ENCODE results near the gene SPEF1.

Gene SPEF1

DNA sequence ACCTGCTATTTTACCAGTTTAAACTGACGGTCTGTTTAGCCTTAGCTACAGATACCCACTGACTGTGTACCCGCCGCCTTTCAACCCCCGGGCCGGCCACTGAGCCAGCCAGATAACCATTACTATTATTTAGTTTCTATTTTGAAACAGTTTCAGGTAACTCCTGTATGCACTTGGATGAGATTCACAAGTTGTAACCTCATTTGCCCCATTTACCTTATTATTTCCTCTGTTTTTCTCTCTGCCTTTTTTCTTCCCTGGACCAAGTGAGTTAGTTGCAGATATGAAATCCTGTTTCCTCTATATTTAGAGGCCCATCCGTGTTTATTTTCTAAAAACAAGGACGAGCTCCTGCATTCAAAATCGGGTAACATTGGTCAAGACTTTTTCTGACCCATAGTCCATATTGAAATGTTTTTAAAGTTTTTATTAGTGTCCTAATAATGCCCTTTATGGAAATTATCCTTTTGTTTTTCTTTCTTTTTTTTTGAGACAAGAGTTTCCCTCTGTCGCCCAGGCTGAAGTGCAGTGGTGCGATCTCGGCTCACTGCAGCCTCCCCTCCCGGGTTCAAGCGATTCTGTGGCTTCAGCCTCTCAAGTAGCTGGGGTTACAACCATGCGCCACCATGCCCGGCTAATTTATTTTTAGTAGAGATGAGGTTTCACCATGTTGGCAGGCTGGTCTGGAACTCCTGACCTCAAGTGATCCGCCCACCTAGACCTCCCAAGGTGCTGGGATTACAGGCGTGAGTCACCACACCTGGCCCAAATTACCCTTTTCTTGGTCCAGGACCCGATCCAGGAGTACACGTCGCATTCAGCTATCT is 39.9 kb upstream of the SPEF1 start:
- Histone ChIP-seq H3K27ac (ENCODE audit: low read depth, low read length, poor library complexity, severe bottlenecking) (peak overlapping the region; percentile 76), H3F3A (ENCODE audit: insufficient read depth, low read length) (no peaks in the 10 kb centered on the region), H4K20me1 (ENCODE audit: insufficient read depth, low read length) (no peaks in the 10 kb centered on the region), H3K4me1 (ENCODE audit: insufficient read depth, low read length, severe bottlenecking) (peaks cover 27% of the 10 kb centered on the region), H2AFZ (ENCODE audit: low read length) (no peak overlapping the region), H3K9me3 (ENCODE audit: low read length) (no peaks in the 10 kb centered on the region), H3K4me2 (ENCODE audit: low read length) (peak overlapping the region; percentile 59), H3K9ac (ENCODE audit: low read length) (peak overlapping the region; percentile 72), H3K4me3 (ENCODE audit: low read depth, low read length, poor library complexity, severe bottlenecking) (peak overlapping the region; percentile 62), H3K36me3 (ENCODE audit: insufficient read depth, low read length) (peaks cover 22% of the 10 kb centered on the region; the same call in 1 of the 2 replicates), H3K27me3 (ENCODE audit: insufficient read depth, low read length) (no peaks in the 10 kb centered on the region), H3K9me2 (ENCODE audit: low read depth, low read length) (no peaks in the 10 kb centered on the region), H3K79me2 (ENCODE audit: insufficient read depth, low read length) (no peaks in the 10 kb centered on the region)
- no peak for TF ChIP-seq EZH2 (IDR thresholded peaks at IDR 0.05; ENCODE audit: borderline replicate concordance, low read length)
- TF ChIP-seq CTCF (IDR thresholded peaks at IDR 0.05; ENCODE audit: low read length), result no peak

DNA sequence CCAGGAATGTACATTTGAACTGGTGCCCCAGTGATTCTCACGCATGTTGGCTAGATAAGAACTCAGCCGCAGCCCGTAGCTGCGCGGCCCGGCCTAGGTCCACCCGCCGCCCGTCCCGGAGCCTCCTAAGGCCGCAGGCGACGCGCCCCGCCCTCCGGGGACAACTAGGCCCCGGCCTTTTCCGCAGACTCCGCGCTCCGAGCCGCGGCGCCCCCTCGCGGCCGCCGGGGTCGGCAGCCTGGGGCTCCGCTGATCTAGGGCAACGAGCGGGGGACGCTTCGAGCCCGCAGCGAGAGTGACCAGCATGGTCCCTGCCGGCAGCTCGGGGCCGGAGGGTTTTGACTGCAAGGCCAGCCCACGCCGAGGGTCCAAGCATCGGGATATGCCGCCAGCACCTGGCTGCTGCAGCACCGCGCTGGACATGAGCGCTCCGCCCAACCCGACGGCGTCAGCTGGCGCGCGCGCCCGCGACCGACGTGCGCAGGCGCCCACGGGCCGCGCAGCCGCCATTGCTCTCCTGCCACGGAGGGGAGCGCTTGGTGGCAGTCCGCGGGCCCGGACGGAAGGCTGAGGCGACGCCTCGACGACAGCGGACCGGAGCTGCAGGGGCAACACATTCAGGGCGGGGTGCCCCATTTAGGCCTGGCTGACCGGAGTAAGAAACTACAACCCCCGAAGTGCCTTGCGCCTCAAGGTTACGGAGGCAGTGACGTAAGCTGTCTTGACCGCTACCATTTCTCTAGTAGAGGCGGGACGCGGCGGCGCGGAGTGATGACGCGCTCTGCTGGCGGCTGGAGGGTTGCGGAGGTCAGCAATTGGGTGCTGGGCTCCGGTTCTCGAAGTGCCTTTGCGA is 39.0 kb upstream of the SPEF1 start, which contains the start of gene AP5S1:
Gene AP5S1 (plus strand): TSS at position 500 of the 853 bp plus-strand sequence. CDS start 1,571 bp downstream, outside the sequence.
- Histone ChIP-seq H4K20me1 (ENCODE audit: insufficient read depth, low read length) (no peaks in the 10 kb centered on the region), H2AFZ (ENCODE audit: low read length) (peak within 1 kb of the TSS; percentile 96; the same call in 1 of the 2 replicates), H3K27ac (ENCODE audit: low read depth, low read length, poor library complexity, severe bottlenecking) (peak within 1 kb of the TSS; percentile 76), H3F3A (ENCODE audit: insufficient read depth, low read length) (no peaks in the 10 kb centered on the region), H3K4me2 (ENCODE audit: low read length) (peak within 1 kb of the TSS; percentile 59), H3K79me2 (ENCODE audit: insufficient read depth, low read length) (no peaks in the 10 kb centered on the region), H3K4me1 (ENCODE audit: insufficient read depth, low read length, severe bottlenecking) (peaks cover 27% of the 10 kb centered on the region), H3K9me3 (ENCODE audit: low read length) (no peaks in the 10 kb centered on the region), H3K36me3 (ENCODE audit: insufficient read depth, low read length) (peaks cover 16% of the 10 kb centered on the region; the same call in 1 of the 2 replicates), H3K4me3 (ENCODE audit: low read depth, low read length, poor library complexity, severe bottlenecking) (peak within 1 kb of the TSS; percentile 62), H3K9ac (ENCODE audit: low read length) (peak within 1 kb of the TSS; percentile 72), H3K9me2 (ENCODE audit: low read depth, low read length) (no peaks in the 10 kb centered on the region), H3K27me3 (ENCODE audit: insufficient read depth, low read length) (no peaks in the 10 kb centered on the region)
- peak; percentile 99 for TF ChIP-seq CTCF (IDR thresholded peaks at IDR 0.05; ENCODE audit: low read length)
- TF ChIP-seq EZH2 (IDR thresholded peaks at IDR 0.05; ENCODE audit: borderline replicate concordance, low read length), result no peak

- H3F3A ChIP-seq (ENCODE audit: insufficient read depth, low read length), result no peaks in the 10 kb centered on the region
- peak overlapping the region; percentile 96; the same call in 1 of the 2 replicates for H2AFZ ChIP-seq (ENCODE audit: low read length)
- no peaks in the 10 kb centered on the region for H4K20me1 ChIP-seq (ENCODE audit: insufficient read depth, low read length)
- H3K27ac ChIP-seq (ENCODE audit: low read depth, low read length, poor library complexity, severe bottlenecking), result peak overlapping the region; percentile 76
- H3K4me1 ChIP-seq (ENCODE audit: insufficient read depth, low read length, severe bottlenecking), result peaks cover 27% of the 10 kb centered on the region
- H3K27me3 ChIP-seq (ENCODE audit: insufficient read depth, low read length), result no peaks in the 10 kb centered on the region
- peak overlapping the region; percentile 62 for H3K4me3 ChIP-seq (ENCODE audit: low read depth, low read length, poor library complexity, severe bottlenecking)
- peak overlapping the region; percentile 72 for H3K9ac ChIP-seq (ENCODE audit: low read length)
- no peaks in the 10 kb centered on the region for H3K9me2 ChIP-seq (ENCODE audit: low read depth, low read length)
- TF ChIP-seq CTCF (IDR thresholded peaks at IDR 0.05; ENCODE audit: low read length) (no peak), EZH2 (IDR thresholded peaks at IDR 0.05; ENCODE audit: borderline replicate concordance, low read length) (no peak)
- peak overlapping the region; percentile 59 for H3K4me2 ChIP-seq (ENCODE audit: low read length)
- no peaks in the 10 kb centered on the region for H3K79me2 ChIP-seq (ENCODE audit: insufficient read depth, low read length)
- no peaks in the 10 kb centered on the region for H3K9me3 ChIP-seq (ENCODE audit: low read length)
- peaks cover 16% of the 10 kb centered on the region; the same call in 1 of the 2 replicates for H3K36me3 ChIP-seq (ENCODE audit: insufficient read depth, low read length)
Measured at GRCh38 chr20:3819411-3820047, 38.3 kb upstream of the SPEF1 start.
